ENCODE results near the gene GPR137B.

DNA sequence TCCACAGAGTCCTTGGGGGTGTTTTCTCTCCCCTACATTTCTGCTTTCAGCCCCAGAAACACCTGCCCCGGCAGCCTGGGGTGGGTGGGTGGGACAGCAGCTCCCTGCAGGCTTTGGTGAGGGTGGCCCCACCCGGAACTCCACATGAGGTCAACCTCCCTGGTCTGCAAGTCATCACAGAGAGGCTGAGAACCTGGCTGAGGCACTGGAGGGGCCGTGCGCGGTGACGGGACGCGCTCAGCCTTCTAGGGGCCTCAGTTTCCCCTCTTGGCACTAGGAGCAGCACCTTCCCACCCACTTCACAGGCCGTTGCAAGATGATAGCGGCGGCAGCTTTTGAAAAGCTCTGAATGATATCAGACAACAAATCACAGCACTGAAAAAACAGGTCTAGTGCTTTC lies 39.7 kb upstream of the GPR137B start:
- TF ChIP-seq, protein P1, sequence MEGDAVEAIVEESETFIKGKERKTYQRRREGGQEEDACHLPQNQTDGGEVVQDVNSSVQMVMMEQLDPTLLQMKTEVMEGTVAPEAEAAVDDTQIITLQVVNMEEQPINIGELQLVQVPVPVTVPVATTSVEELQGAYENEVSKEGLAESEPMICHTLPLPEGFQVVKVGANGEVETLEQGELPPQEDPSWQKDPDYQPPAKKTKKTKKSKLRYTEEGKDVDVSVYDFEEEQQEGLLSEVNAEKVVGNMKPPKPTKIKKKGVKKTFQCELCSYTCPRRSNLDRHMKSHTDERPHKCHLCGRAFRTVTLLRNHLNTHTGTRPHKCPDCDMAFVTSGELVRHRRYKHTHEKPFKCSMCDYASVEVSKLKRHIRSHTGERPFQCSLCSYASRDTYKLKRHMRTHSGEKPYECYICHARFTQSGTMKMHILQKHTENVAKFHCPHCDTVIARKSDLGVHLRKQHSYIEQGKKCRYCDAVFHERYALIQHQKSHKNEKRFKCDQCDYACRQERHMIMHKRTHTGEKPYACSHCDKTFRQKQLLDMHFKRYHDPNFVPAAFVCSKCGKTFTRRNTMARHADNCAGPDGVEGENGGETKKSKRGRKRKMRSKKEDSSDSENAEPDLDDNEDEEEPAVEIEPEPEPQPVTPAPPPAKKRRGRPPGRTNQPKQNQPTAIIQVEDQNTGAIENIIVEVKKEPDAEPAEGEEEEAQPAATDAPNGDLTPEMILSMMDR (IDR thresholded peaks at IDR 0.05), result no peak
- no peak for TF ChIP-seq POLR2A (IDR thresholded peaks at IDR 0.05)

All from right lobe of liver (tissue), 4 donors.